Astrocyte of the spinal cord (primary cell): Measurements from ENCODE around the gene CCDC183.

ENCODE experiments used
- DNase-seq: peaks from one replicate; pipeline ENCODE4 v3.0.0; 2011; ENCODE audit warnings: low read depth, low spot score
- H3K4me3 ChIP-seq: 2 replicates; pipeline ENCODE4 v1.5.1; 2011; ENCODE audit warnings: low read depth, mild to moderate bottlenecking, low read length, moderate library complexity
- in situ Hi-C: cut with HindIII; loops from 2 replicates; pipeline ENCODE4 v1.10.0; 2017; ENCODE audit warnings: low sequenced_read_pairs
- TF ChIP-seq, protein P1 (sequence below): IDR thresholded peaks from 2 replicates; pipeline ENCODE4 v1.5.1; 2012; ENCODE audit warnings: low read depth, mild to moderate bottlenecking, low read length, inconsistent platforms

The CCDC183 gene

DNA sequence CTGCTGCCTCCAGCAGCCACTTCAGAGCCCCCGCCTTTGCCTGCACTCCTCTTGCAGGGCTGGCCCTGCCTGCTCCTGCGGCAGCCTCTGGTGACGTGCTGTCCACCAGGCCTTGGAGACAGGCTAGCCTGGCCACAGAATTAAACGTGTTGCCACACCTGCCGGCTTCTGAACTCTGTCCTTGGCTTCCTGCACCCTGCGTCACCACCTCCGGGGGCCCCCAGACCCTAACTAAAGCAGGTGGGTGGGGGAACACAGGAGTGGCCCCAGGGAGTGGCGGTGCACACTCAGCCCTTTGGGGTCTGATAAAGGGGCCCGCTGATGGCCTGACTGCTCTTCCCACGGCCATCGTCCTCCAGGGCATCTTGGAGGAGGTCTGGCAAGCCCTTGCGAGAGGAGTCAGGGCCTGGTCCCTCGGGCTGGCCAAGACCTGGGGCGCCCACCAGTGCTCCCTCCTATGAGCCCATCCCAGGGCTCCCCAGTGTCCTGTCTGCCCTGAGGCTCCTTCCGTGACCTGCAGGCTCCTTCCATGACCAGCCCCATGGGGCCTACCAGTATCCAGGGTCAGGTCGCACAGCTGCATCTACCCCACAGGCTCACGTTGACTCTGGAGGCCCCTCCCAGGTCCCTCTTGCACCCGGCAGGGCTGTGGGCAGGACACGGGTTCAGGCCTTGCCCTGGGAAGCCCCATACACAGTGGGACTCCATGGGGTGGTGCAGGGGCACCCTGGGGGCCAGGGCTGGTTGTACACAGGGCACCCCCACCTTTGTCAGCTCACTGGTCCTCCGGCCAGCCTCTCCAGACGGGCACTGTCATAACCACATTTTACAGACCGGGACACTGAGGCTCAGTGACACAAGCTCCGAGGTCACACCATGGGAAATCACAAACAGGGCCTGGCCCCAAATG lies 55.0 kb downstream of the CCDC183 start:
- TF ChIP-seq, protein P1, sequence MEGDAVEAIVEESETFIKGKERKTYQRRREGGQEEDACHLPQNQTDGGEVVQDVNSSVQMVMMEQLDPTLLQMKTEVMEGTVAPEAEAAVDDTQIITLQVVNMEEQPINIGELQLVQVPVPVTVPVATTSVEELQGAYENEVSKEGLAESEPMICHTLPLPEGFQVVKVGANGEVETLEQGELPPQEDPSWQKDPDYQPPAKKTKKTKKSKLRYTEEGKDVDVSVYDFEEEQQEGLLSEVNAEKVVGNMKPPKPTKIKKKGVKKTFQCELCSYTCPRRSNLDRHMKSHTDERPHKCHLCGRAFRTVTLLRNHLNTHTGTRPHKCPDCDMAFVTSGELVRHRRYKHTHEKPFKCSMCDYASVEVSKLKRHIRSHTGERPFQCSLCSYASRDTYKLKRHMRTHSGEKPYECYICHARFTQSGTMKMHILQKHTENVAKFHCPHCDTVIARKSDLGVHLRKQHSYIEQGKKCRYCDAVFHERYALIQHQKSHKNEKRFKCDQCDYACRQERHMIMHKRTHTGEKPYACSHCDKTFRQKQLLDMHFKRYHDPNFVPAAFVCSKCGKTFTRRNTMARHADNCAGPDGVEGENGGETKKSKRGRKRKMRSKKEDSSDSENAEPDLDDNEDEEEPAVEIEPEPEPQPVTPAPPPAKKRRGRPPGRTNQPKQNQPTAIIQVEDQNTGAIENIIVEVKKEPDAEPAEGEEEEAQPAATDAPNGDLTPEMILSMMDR = no peak
- in situ Hi-C loops = no loop called here
- DNase-seq = no peak
- no peak overlapping the region for H3K4me3 ChIP-seq

DNA sequence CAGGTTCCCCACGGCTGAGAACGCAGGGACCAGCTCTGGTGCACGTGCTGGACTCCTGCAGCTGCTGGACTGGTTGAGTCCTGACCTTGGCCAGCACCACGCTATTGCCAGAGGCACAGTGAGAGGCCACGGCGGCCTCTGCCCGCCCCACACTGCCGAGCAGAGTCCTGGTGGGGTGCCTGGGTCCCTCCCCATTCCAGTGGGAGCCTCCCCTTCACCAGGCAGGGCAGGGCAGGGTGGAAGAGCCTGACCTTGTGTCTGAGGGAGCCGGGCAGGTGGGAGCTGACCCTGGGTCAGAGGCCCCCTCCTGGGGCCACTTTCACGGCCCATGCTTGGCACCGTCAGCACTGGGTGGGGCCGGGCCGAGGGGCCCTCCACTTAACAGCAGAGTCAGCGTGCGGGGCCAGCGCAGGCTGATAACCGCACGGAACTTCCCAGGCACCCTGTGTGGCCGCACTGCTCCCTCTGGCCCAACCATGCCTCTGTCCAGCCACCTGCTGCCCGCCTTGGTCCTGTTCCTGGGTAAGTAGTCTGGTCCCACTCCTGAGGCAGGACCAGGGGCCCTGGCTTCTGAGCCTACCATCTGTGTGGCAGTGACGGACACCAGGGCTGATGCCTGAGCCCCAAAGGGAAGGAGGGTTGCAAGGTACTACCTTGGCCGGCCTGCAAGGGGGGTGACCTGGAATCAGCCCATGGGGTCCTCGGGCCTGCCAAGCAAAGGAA lies 56.0 kb downstream of the CCDC183 start, which contains the start of gene MAMDC4:
Gene MAMDC4 (plus strand): TSS at position 406 of the 723 bp plus-strand sequence. CDS start 71 bp downstream, at position 477.
- no peak within 1 kb of the TSS for H3K4me3 ChIP-seq

DNA sequence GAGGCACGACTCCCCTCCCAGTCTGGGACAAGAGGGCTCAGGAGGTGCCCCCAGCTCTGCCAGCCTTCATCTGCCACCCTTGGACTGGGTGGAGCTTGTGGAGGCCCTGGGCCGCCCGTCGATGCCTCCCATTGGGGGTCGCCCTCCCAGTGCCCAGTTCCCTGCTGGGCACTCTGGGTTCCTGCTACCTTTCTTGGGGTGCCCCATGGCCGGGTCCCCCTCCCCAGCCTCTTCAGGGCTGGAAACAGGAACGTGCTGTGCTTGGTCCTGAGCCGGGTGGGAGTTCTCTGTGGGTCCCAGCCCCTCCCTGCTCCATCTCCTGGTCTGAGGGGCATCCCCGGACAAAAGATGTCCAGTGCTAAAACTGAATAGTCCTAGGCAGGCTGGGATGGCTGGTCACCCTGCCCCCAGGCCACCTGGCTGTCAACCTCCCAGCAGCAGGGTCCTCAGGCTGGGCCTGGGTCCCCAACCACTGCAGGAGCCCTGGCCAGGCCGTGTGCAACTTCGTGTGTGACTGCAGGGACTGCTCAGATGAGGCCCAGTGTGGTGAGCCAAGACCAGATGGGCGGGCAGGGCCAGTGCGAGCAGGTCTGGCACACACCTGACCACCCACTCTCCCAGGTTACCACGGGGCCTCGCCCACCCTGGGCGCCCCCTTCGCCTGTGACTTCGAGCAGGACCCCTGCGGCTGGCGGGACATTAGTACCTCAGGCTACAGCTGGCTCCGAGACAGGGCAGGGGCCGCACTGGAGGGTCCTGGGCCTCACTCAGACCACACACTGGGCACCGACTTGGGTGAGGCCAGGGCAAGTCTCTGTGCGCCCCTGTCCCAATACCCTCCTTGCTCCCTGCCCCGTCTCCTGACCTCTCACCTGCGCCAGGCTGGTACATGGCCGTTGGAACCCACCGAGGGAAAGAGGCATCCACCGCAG lies 56.8 kb downstream of the CCDC183 start:
- no peak overlapping the region for H3K4me3 ChIP-seq
- in situ Hi-C loops = no loop called here

More for the DNA sequence above, 56.0 kb downstream of the CCDC183 start, which contains the start of gene MAMDC4:
- in situ Hi-C loops = no loop called here
- TF ChIP-seq, protein P1 = no peak
- no peak for DNase-seq

DNA sequence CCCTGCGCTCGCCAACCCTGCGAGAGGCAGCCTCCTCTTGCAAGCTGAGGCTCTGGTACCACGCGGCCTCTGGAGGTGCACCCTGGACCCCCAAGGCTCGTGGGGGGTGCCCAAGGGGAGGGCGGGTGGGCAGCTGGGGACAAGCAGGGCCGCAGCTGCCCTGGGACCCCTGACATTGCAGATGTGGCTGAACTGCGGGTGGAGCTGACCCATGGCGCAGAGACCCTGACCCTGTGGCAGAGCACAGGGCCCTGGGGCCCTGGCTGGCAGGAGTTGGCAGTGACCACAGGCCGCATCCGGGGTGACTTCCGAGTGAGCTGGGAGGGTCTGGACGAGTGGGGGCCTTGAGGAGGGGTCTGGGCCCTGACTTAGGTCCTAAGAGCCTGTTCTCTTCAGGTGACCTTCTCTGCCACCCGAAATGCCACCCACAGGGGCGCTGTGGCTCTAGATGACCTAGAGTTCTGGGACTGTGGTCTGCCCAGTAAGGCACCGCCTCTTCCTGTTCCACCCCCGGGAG lies 57.5 kb downstream of the CCDC183 start:
- TF ChIP-seq, protein P1 = no peak
- in situ Hi-C loops = no loop called here
- no peak for DNase-seq
- no peak overlapping the region for H3K4me3 ChIP-seq

More for the DNA sequence above, 56.8 kb downstream of the CCDC183 start:
- TF ChIP-seq, protein P1 = no peak
- DNase-seq = no peak

DNA sequence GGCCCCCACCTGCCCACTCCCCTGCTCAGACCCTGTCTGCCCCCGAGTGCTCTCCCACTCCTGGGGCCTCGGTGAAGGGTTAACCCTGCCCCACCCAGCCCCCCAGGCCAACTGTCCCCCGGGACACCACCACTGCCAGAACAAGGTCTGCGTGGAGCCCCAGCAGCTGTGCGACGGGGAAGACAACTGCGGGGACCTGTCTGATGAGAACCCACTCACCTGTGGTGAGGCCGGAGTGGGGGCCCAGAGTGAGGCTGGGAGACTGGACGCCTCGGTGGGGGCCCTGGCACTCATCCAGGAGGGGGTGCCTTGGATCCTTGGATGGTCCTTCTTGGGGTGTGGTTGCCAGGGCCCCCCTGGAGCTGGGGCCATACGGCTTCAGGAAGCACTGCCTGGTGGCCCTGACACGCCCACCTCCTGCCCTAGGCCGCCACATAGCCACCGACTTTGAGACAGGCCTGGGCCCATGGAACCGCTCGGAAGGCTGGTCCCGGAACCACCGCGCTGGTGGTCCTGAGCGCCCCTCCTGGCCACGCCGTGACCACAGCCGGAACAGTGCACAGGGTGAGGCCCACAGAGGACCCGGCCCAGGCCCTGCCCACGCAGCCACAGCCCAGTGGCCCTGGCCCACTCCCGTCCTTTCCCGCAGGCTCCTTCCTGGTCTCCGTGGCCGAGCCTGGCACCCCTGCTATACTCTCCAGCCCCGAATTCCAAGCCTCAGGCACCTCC lies 58.1 kb downstream of the CCDC183 start:
- DNase-seq = no peak
- TF ChIP-seq, protein P1 = no peak
- in situ Hi-C loops = no loop called here
- H3K4me3 ChIP-seq = no peak overlapping the region
